SK-N-SH (cell line): Measurements from ENCODE around the gene DUOXA2. TPM values are rescaled to one million over a fixed set of nuclear protein-coding genes. Genes with fewer than 3 reads are reported as not detected.

Experiments used
- CTCF ChIA-PET: fragments of 300-600, 350-600 bp; formaldehyde crosslinking; extraction: SDS; loops from one replicate; lab custom pipeline; 2021; lab: Yijun Ruan, JAX
- POLR2A ChIA-PET: fragments of 350-600 bp; sonication (Branson Sonifier 250); formaldehyde crosslinking; extraction: SDS; loops from one replicate; lab custom pipeline; 2020; ENCODE audit warnings: antibody characterized with exemption, inconsistent platforms; lab: Yijun Ruan, JAX
- DNase-seq: peaks from one replicate; pipeline ENCODE4 v3.0.0; 2012
- H2AFZ ChIP-seq: fragments of 200-600 bp; sonication (generic); 2 replicates; pipeline ENCODE4 v1.8.1; 2016; ENCODE audit warnings: antibody characterized with exemption, mild to moderate bottlenecking, low read depth
- H3F3A ChIP-seq: fragments of 200-600 bp; sonication (generic); replicated peaks from 2 replicates; pipeline ENCODE3; 2016; ENCODE audit warnings: antibody characterized with exemption, mild to moderate bottlenecking; ENCODE audit not compliant: insufficient read depth
- H3K27ac ChIP-seq, 2 experiments: fragments of 200-500 bp in 1 of 2; fragments of 200-600 bp in 1 of 2; sonication (Bioruptor generic) in 1 of 2; sonication (generic), shearing (Covaris generic) in 1 of 2; 2 replicates each; pipeline versions ENCODE4 v1.5.1 to v1.6.1; 2014 to 2016; ENCODE audit warnings: low read depth in 2 of 2, inconsistent platforms in 1 of 2, low read length in 1 of 2, mild to moderate bottlenecking in 1 of 2, mixed read lengths in 1 of 2
- H3K27me3 ChIP-seq: fragments of 200-600 bp; sonication (generic), shearing (Covaris generic); 2 replicates; pipeline ENCODE4 v1.6.1; 2016; ENCODE audit warnings: mixed run types; ENCODE audit not compliant: insufficient read depth
- H3K36me3 ChIP-seq, 2 experiments: fragments of 200-500 bp in 1 of 2; fragments of 200-600 bp in 1 of 2; sonication (Bioruptor generic) in 1 of 2; sonication (generic) in 1 of 2; replicated peaks in 1 of 2; 2 replicates each; pipeline versions ENCODE3 to v1.5.1; 2014 to 2016; ENCODE audit warnings: low read length in 1 of 2, mild to moderate bottlenecking in 1 of 2; ENCODE audit not compliant: insufficient read depth in 2 of 2, control insufficient read depth in 1 of 2
- H3K4me1 ChIP-seq, 2 experiments: fragments of 200-500 bp in 1 of 2; fragments of 200-600 bp in 1 of 2; sonication (Bioruptor generic) in 1 of 2; sonication (generic), shearing (Covaris generic) in 1 of 2; 2 replicates each; pipeline versions ENCODE4 v1.5.1 to v1.6.1; 2014 to 2016; ENCODE audit warnings: low read depth in 1 of 2, low read length in 1 of 2, mixed run types in 1 of 2; ENCODE audit not compliant: insufficient read depth in 2 of 2, control insufficient read depth in 1 of 2
- H3K4me2 ChIP-seq: fragments of 200-600 bp; sonication (generic), shearing (Covaris generic); 2 replicates; pipeline ENCODE4 v1.6.1; 2017; ENCODE audit warnings: mixed run types
- H3K4me3 ChIP-seq, 2 experiments: fragments of 200-500 bp in 1 of 2; fragments of 200-600 bp in 1 of 2; sonication (Bioruptor generic) in 1 of 2; sonication (generic), shearing (Covaris generic) in 1 of 2; 2 replicates each; pipeline versions ENCODE4 v1.5.1 to v1.8.1; 2014 to 2016; ENCODE audit warnings: low read depth in 2 of 2, inconsistent platforms in 1 of 2, low read length in 1 of 2, mild to moderate bottlenecking in 1 of 2, mixed read lengths in 1 of 2, moderate library complexity in 1 of 2
- H3K79me2 ChIP-seq: fragments of 200-600 bp; sonication (generic); 2 replicates; pipeline ENCODE4 v1.8.1; 2017; ENCODE audit warnings: mild to moderate bottlenecking; ENCODE audit not compliant: insufficient read depth
- H3K9ac ChIP-seq: fragments of 200-600 bp; sonication (generic); 2 replicates; pipeline ENCODE4 v1.6.1; 2017; ENCODE audit warnings: mixed run types
- H3K9me2 ChIP-seq: fragments of 200-600 bp; sonication (generic); 2 replicates; pipeline ENCODE4 v1.6.1; 2017; ENCODE audit warnings: mixed run types
- H3K9me3 ChIP-seq: fragments of 200-600 bp; sonication (generic); 2 replicates; pipeline ENCODE4 v1.6.1; 2017; ENCODE audit warnings: mixed run types, mild to moderate bottlenecking, moderate library complexity
- H4K20me1 ChIP-seq: fragments of 200-600 bp; sonication (generic); 2 replicates; pipeline ENCODE4 v1.6.1; 2017; ENCODE audit warnings: mild to moderate bottlenecking, mixed run types; ENCODE audit not compliant: insufficient read depth
- CHD2 ChIP-seq: fragments of 150-350 bp; IDR thresholded peaks from 2 replicates; pipeline ENCODE4 v1.6.1; 2018; ENCODE audit warnings: low read length; ENCODE audit not compliant: partially characterized antibody
- ELF1 ChIP-seq: IDR thresholded peaks from 2 replicates; pipeline ENCODE4 v1.4.0; 2012
- EP300 ChIP-seq, 2 experiments: IDR thresholded peaks; 2 replicates each; pipeline versions ENCODE4 v1.4.0 to v1.6.1; 2012; ENCODE audit warnings: borderline replicate concordance in 1 of 2, low read depth in 1 of 2, low read length in 1 of 2
- FOSL2 ChIP-seq: IDR thresholded peaks from 2 replicates; pipeline ENCODE4 v1.4.0; 2012; ENCODE audit warnings: low read depth, mild to moderate bottlenecking, moderate library complexity, borderline replicate concordance
- FOXJ3 ChIP-seq: sonication (generic); formaldehyde crosslinking; IDR thresholded peaks from 2 replicates; pipeline ENCODE4 v1.5.1; 2020; ENCODE audit warnings: mild to moderate bottlenecking, missing genetic modification reagents
- GABPA ChIP-seq: IDR thresholded peaks from 2 replicates; pipeline ENCODE4 v1.4.0; 2012; ENCODE audit warnings: low read depth, mild to moderate bottlenecking
- JUND ChIP-seq: IDR thresholded peaks from 2 replicates; pipeline ENCODE4 v1.4.0; 2012
- RAD21 ChIP-seq: IDR thresholded peaks from 2 replicates; pipeline ENCODE4 v1.6.1; 2012; ENCODE audit warnings: mild to moderate bottlenecking, low read length
- RCOR1 ChIP-seq: fragments of 150-350 bp; IDR thresholded peaks from 2 replicates; pipeline ENCODE4 v1.6.1; 2017; ENCODE audit warnings: antibody characterized with exemption, low read length
- RFX5 ChIP-seq: IDR thresholded peaks from 2 replicates; pipeline ENCODE4 v1.6.1; 2012; ENCODE audit warnings: mild to moderate bottlenecking, improper control_type of control experiment, low read length
- SIN3A ChIP-seq: IDR thresholded peaks from 2 replicates; pipeline ENCODE4 v1.6.1; 2012; ENCODE audit warnings: low read depth, mild to moderate bottlenecking, low read length, moderate library complexity, borderline replicate concordance
- SMC3 ChIP-seq: IDR thresholded peaks from 2 replicates; pipeline ENCODE4 v1.6.1; 2012; ENCODE audit warnings: low read depth, low read length, improper control_type of control experiment
- TAF1 ChIP-seq: IDR thresholded peaks from 2 replicates; pipeline ENCODE4 v1.6.1; 2012; ENCODE audit warnings: low read depth, mild to moderate bottlenecking, low read length, moderate library complexity, borderline replicate concordance
- TCF12 ChIP-seq: IDR thresholded peaks from 2 replicates; pipeline ENCODE4 v1.4.0; 2012
- TEAD4 ChIP-seq: IDR thresholded peaks from 2 replicates; pipeline ENCODE4 v1.4.0; 2012; ENCODE audit warnings: mild to moderate bottlenecking, borderline replicate concordance; ENCODE audit not compliant: insufficient read depth
- USF1 ChIP-seq: IDR thresholded peaks from 2 replicates; pipeline ENCODE4 v1.4.0; 2012; ENCODE audit warnings: low read depth, borderline replicate concordance
- WGBS: methylation state at CpG from one replicate; pipeline ENCODE4 v1.1.6; 2017; ENCODE audit warnings: low lambda C conversion rate; 5-methylcytosine and 5-hydroxymethylcytosine counted together
- polyA plus RNA-seq, 3 experiments: library from polyadenylated mRNA; depleted of rRNA; stranded (reverse); fragments of >200 nt; gene quantifications; 2 replicates each; pipeline ENCODE4 v1.2.3, GENCODE V29; 2012
- TF ChIP-seq, protein P1 (sequence below): IDR thresholded peaks from 2 replicates; pipeline ENCODE4 v1.6.1; 2012; ENCODE audit warnings: mild to moderate bottlenecking, low read depth, low read length, moderate library complexity
- TF ChIP-seq, protein P2 (sequence below): IDR thresholded peaks from 2 replicates; pipeline ENCODE4; 2012
- TF ChIP-seq, protein P3 (sequence below): fragments of 200-600 bp; sonication (generic); IDR thresholded peaks from 2 replicates; pipeline ENCODE4 v1.6.1; 2017; ENCODE audit warnings: antibody characterized with exemption, mild to moderate bottlenecking, moderate library complexity
- TF ChIP-seq, protein P4 (sequence below): IDR thresholded peaks from 2 replicates; pipeline ENCODE4 v1.4.0; 2012; ENCODE audit warnings: low read depth, borderline replicate concordance

The DUOXA2 gene
- polyA plus RNA-seq, 1 of the 3 experiments (the other 2 are of a cell fraction): not detected

DNA sequence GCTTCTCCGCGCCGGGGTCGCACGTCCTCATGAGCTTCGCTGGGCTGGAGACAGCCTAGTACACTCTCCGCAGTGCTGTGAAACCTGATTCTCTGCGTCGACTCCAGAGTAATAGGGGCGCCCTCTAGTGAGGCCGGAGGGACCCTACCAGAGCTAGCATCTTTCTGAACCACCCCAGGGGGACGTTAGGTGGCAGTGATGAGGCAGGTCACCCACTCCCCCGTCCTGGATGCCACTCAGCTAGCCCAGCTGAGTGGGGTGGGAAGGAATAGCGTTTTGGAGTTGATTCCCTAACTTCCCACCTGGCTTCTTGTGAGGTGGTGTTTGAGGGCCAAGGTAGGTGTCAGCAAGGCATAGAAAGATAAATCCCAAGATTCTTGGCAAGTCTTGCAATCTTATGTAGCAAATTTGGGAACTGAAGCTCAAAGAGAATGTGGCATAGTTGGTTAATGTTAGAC lies 4.0 kb downstream of the DUOXA2 start:
- Histone ChIP-seq H3K79me2 (no peaks in the 10 kb centered on the region), H4K20me1 (no peaks in the 10 kb centered on the region), H3K27ac (no peak overlapping the region), H3K36me3 (no peaks in the 10 kb centered on the region), H3K4me1 (peaks cover 6 to 17% of the 10 kb centered on the region in 2 experiments; a peak in 3 of 4 replicates), H2AFZ (0 out of 2 replicates have a peak overlapping the region, but pooled peaks have one; percentile 41), H3K9me2 (no peaks in the 10 kb centered on the region), H3F3A (no peaks in the 10 kb centered on the region), H3K27me3 (peaks cover 25% of the 10 kb centered on the region), H3K4me3 (peak overlapping the region in 1 of 2 experiments; percentile 53; a peak in 1 of 4 replicates), H3K9me3 (no peaks in the 10 kb centered on the region), H3K4me2 (peak overlapping the region; percentile 59; the same call in 1 of the 2 replicates), H3K9ac (no peak overlapping the region)
- peak; percentile 97 for DNase-seq
- ChIA-PET POLR2A (interaction anchor here (0.7 to 1.1 kb wide), 5 partner anchors 28 to 130 kb away, joined by 3 to 5 read pairs (median 3); partner anchors contain the start of gene SHF), CTCF (interaction anchor here (0.6 to 2.2 kb wide), 73 partner anchors 9 to 469 kb away, joined by 3 to 52 read pairs (median 5); partner anchors contain the start of genes BLOC1S6, DUOX1, DUOXA1 and SORD)
- WGBS: 3% methylated on average over 14 of the region's 14 CpGs
- TF ChIP-seq, protein P1, sequence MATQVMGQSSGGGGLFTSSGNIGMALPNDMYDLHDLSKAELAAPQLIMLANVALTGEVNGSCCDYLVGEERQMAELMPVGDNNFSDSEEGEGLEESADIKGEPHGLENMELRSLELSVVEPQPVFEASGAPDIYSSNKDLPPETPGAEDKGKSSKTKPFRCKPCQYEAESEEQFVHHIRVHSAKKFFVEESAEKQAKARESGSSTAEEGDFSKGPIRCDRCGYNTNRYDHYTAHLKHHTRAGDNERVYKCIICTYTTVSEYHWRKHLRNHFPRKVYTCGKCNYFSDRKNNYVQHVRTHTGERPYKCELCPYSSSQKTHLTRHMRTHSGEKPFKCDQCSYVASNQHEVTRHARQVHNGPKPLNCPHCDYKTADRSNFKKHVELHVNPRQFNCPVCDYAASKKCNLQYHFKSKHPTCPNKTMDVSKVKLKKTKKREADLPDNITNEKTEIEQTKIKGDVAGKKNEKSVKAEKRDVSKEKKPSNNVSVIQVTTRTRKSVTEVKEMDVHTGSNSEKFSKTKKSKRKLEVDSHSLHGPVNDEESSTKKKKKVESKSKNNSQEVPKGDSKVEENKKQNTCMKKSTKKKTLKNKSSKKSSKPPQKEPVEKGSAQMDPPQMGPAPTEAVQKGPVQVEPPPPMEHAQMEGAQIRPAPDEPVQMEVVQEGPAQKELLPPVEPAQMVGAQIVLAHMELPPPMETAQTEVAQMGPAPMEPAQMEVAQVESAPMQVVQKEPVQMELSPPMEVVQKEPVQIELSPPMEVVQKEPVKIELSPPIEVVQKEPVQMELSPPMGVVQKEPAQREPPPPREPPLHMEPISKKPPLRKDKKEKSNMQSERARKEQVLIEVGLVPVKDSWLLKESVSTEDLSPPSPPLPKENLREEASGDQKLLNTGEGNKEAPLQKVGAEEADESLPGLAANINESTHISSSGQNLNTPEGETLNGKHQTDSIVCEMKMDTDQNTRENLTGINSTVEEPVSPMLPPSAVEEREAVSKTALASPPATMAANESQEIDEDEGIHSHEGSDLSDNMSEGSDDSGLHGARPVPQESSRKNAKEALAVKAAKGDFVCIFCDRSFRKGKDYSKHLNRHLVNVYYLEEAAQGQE: no peak
- TF ChIP-seq GABPA: no peak
- TF ChIP-seq, protein P2, sequence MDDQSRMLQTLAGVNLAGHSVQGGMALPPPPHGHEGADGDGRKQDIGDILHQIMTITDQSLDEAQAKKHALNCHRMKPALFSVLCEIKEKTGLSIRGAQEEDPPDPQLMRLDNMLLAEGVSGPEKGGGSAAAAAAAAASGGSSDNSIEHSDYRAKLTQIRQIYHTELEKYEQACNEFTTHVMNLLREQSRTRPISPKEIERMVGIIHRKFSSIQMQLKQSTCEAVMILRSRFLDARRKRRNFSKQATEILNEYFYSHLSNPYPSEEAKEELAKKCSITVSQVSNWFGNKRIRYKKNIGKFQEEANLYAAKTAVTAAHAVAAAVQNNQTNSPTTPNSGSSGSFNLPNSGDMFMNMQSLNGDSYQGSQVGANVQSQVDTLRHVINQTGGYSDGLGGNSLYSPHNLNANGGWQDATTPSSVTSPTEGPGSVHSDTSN: no peak
- TF ChIP-seq TEAD4: no peak
- TF ChIP-seq, protein P3, sequence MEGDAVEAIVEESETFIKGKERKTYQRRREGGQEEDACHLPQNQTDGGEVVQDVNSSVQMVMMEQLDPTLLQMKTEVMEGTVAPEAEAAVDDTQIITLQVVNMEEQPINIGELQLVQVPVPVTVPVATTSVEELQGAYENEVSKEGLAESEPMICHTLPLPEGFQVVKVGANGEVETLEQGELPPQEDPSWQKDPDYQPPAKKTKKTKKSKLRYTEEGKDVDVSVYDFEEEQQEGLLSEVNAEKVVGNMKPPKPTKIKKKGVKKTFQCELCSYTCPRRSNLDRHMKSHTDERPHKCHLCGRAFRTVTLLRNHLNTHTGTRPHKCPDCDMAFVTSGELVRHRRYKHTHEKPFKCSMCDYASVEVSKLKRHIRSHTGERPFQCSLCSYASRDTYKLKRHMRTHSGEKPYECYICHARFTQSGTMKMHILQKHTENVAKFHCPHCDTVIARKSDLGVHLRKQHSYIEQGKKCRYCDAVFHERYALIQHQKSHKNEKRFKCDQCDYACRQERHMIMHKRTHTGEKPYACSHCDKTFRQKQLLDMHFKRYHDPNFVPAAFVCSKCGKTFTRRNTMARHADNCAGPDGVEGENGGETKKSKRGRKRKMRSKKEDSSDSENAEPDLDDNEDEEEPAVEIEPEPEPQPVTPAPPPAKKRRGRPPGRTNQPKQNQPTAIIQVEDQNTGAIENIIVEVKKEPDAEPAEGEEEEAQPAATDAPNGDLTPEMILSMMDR: peak; percentile 98
- 0 out of 2 replicates have a peak, but pooled peaks have one; percentile 38 for TF ChIP-seq RCOR1
- peak; percentile 57; the same call in 1 of the 2 replicates for TF ChIP-seq RFX5
- TF ChIP-seq CHD2: peak; percentile 76
- TF ChIP-seq USF1: no peak
- peak; percentile 88 for TF ChIP-seq SMC3
- TF ChIP-seq EP300 (IDR thresholded peaks at IDR 0.05; ENCODE audit: borderline replicate concordance in 1 of 2, low read depth in 1 of 2, low read length in 1 of 2): no peak
- no peak for TF ChIP-seq ELF1
- peak; percentile 83 for TF ChIP-seq RAD21
- no peak for TF ChIP-seq FOXJ3
- no peak for TF ChIP-seq TCF12
- TF ChIP-seq TAF1: no peak
- no peak for TF ChIP-seq FOSL2
- TF ChIP-seq, protein P4, sequence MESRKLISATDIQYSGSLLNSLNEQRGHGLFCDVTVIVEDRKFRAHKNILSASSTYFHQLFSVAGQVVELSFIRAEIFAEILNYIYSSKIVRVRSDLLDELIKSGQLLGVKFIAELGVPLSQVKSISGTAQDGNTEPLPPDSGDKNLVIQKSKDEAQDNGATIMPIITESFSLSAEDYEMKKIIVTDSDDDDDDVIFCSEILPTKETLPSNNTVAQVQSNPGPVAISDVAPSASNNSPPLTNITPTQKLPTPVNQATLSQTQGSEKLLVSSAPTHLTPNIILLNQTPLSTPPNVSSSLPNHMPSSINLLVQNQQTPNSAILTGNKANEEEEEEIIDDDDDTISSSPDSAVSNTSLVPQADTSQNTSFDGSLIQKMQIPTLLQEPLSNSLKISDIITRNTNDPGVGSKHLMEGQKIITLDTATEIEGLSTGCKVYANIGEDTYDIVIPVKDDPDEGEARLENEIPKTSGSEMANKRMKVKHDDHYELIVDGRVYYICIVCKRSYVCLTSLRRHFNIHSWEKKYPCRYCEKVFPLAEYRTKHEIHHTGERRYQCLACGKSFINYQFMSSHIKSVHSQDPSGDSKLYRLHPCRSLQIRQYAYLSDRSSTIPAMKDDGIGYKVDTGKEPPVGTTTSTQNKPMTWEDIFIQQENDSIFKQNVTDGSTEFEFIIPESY: no peak
- no peak for TF ChIP-seq JUND
- no peak for TF ChIP-seq SIN3A
